Effector memory CD4-positive, alpha-beta T cell (primary cell): ENCODE data around the gene LURAP1L.
"Not testable (repeated sequence)": the region's sequence is repeated elsewhere in the genome, so short reads cannot be mapped to it uniquely, and the experiment has no call there.

Experiments used
- DNase-seq, 3 donors: peaks; one replicate each; pipeline ENCODE4 v3.0.0-alpha.2; 2020
- H3K27ac ChIP-seq: 2 replicates; pipeline ENCODE4 v1.7.0; 2013; ENCODE audit warnings: mild to moderate bottlenecking, low read length, moderate library complexity; ENCODE audit not compliant: insufficient read depth, poor library complexity, severe bottlenecking
- H3K27me3 ChIP-seq: replicated peaks from 2 replicates; pipeline ENCODE4 v1.7.0; 2013; ENCODE audit warnings: mild to moderate bottlenecking, low read length; ENCODE audit not compliant: insufficient read depth, control insufficient read depth, poor library complexity, severe bottlenecking
- H3K36me3 ChIP-seq: 2 replicates; pipeline ENCODE4 v1.7.0; 2013; ENCODE audit warnings: mild to moderate bottlenecking, low read length, moderate library complexity; ENCODE audit not compliant: control insufficient read depth, insufficient read depth
- H3K4me1 ChIP-seq: 2 replicates; pipeline ENCODE4 v1.7.0; 2013; ENCODE audit warnings: low read length, mild to moderate bottlenecking; ENCODE audit not compliant: control insufficient read depth, insufficient read depth, poor library complexity, severe bottlenecking
- H3K4me3 ChIP-seq: 2 replicates; pipeline ENCODE4 v1.7.0; 2013; ENCODE audit warnings: low read length, low read depth, mild to moderate bottlenecking; ENCODE audit not compliant: insufficient read depth, poor library complexity, severe bottlenecking
- H3K9me3 ChIP-seq: 2 replicates; pipeline ENCODE4 v1.7.0; 2013; ENCODE audit warnings: mild to moderate bottlenecking, low read length, moderate library complexity; ENCODE audit not compliant: control insufficient read depth

Gene LURAP1L

DNA sequence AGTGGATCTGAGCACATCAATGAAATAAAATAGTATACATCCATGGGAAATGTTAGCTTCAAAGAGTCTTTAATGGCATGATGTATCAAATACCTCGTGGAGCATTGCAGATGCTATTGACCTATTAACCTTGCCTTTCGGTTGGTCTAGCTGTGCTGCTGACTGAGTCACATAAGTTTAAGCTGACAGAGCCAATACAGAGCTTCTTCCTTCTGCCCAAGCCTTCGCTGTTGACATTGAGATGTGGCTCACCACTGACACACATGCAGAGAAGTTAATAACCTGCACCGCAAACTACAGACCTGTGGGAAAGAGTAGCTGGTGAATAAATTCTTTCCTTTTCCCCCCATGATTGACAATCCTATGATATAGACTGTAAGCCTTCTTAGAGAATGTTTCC, 78.2 kb downstream of the LURAP1L start:
- Histone ChIP-seq H3K36me3 (no peaks in the 10 kb centered on the region), H3K4me3 (no peak overlapping the region), H3K4me1 (no peaks in the 10 kb centered on the region), H3K9me3 (no peaks in the 10 kb centered on the region), H3K27ac (no peak overlapping the region), H3K27me3 (no peaks in the 10 kb centered on the region)
- DNase-seq: no peak

- H3K4me3 ChIP-seq: no peak overlapping the region
- no peaks in the 10 kb centered on the region for H3K4me1 ChIP-seq
- H3K9me3 ChIP-seq: no peaks in the 10 kb centered on the region
- H3K36me3 ChIP-seq: no peaks in the 10 kb centered on the region
- H3K27ac ChIP-seq: no peak overlapping the region
- H3K27me3 ChIP-seq: no peaks in the 10 kb centered on the region
- no peak for DNase-seq
These were observed 79.4 kb downstream of the LURAP1L start for GRCh38 chr9:12854221-12854620.

DNA sequence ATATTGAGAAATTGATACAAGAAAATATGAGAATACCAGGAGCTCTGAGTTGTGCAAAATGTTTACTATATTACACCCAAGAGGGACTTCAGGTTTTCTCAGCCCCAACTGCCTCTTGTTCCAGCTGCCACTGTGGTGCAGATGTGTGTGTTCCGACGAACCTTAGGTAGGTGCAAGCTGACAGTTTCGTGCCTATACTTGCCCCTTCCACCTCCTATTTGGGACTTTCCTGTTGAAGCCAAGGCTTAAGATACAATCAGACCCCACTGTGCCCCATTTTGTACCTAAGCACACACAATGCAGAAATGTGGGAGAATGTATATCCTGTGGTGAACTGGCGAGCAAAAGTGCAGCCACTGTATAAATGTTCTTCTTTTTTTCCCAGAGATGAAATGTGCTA, 80.2 kb downstream of the LURAP1L start:
- H3K4me3 ChIP-seq: no peak overlapping the region

DNA sequence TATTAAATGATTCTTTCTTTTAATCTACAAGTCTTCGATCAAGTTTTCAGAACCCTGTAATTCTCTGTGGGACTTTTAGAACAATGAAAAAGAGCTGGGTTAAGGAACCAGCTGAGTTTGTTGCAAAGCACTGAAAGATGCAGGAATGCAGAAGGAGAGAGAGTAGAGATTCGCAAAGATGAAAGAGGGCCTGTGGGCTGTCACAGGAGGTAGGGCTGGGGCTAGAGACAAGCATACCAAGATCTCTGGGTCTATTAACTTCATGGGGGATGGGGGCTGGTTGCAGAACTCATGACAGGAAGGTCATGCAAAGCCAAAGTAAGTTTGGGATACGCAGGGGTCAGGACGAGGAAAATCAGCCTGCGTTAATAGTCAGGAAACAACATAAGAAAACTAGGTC, 81.8 kb downstream of the LURAP1L start:
- no peak overlapping the region for H3K4me3 ChIP-seq
- H3K9me3 ChIP-seq: no peaks in the 10 kb centered on the region
- no peak overlapping the region for H3K27ac ChIP-seq
- H3K36me3 ChIP-seq: no peaks in the 10 kb centered on the region
- no peaks in the 10 kb centered on the region for H3K4me1 ChIP-seq
- no peaks in the 10 kb centered on the region for H3K27me3 ChIP-seq
- DNase-seq: no peak

More for the DNA sequence above, 80.2 kb downstream of the LURAP1L start:
- H3K27me3 ChIP-seq: no peaks in the 10 kb centered on the region
- H3K27ac ChIP-seq: no peak overlapping the region
- H3K4me1 ChIP-seq: no peaks in the 10 kb centered on the region
- DNase-seq: no peak
- no peaks in the 10 kb centered on the region for H3K9me3 ChIP-seq
- H3K36me3 ChIP-seq: no peaks in the 10 kb centered on the region

DNA sequence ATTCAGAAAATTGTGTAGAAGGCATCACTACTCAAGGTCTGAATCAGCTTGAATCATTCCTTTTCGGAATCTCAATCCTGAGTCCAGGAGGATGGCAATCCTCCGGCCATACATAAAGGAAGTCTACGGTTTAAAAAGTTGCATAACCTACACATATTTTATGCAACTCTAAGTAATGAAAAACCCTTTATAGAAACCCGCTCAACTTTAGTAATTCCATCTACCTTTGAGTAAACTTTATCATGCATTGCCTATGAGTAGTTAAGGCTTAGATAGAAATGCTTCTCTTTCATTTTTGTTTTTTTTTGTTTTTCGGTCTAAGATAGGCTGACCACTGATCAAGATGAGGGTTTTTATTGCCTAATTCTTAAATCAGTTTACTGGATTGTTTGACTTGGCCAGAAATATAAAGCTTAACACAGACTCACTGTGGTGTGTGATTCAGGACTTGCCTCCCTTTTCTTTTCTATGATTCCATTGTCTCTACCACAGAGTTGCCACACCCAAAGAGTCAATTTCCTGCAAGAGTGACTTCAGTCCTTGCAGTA, 85.0 kb downstream of the LURAP1L start:
- no peak overlapping the region for H3K4me3 ChIP-seq
- H3K27ac ChIP-seq: no peak overlapping the region
- no peaks in the 10 kb centered on the region for H3K4me1 ChIP-seq
- peaks cover 4% of the 10 kb centered on the region for H3K9me3 ChIP-seq
- H3K36me3 ChIP-seq: no peaks in the 10 kb centered on the region
- no peak for DNase-seq
- no peaks in the 10 kb centered on the region for H3K27me3 ChIP-seq

DNA sequence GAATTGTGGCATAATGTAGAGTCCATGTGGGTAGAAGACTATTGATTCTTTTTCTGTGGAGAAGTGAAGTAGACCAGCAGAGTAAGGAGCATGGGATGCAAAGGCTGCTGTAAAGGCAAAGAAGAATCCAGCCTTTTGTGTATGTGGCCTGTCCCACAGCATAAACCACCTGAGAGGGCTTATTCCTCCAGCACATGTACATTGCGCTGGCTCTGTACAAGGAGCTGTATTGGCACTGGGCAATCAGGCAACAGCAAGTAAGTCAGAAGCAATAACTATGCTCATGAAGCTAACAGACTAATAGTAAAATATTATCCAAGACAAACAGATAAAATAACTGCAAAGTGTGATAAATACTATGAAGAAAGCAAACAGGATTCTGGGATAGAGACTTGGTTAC, 86.2 kb downstream of the LURAP1L start:
- no peak overlapping the region for H3K27ac ChIP-seq
- peaks cover 4% of the 10 kb centered on the region for H3K9me3 ChIP-seq
- H3K36me3 ChIP-seq: no peaks in the 10 kb centered on the region
- no peak for DNase-seq
- no peak overlapping the region for H3K4me3 ChIP-seq
- no peaks in the 10 kb centered on the region for H3K27me3 ChIP-seq
- no peaks in the 10 kb centered on the region for H3K4me1 ChIP-seq

DNA sequence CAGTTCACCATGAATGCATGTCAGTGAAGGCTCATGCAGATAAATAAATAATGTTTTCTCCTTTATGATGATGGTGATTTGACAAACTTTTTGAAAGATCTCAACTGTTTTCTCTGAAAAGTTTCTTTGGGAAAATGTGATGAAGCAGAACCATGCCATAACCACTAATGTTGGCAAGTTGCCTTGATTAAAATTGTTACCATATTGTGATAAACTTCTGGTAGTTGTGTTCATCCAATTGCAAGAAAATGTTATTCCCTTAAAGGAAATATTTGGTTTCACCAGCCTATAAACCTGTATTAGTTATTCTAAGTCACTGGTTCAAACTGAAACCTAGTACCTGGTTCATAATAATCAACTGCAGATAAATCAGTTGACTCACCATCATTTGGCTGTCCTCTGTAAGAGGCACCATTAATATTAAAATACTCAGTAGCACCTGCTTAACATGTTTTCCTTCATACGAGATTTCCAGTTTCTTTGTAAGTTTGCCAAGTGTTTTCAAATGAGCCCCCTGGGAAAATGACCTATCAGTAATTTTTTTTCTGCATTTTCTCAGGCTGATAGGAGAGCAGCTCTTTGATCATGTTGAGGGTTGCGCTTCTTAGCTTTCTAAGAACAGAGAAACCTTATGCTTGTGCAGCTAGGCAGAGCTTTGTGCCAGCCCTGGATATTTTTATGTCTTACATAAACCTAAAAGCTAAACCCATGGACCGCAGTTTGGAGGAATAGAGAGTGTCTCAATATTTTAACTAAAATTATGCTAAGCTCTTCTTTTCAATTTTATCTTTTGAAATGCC, 88.0 kb downstream of the LURAP1L start:
- Histone ChIP-seq H3K9me3 (peaks cover 4% of the 10 kb centered on the region), H3K36me3 (no peaks in the 10 kb centered on the region), H3K27me3 (no peaks in the 10 kb centered on the region), H3K4me3 (no peak overlapping the region), H3K27ac (no peak overlapping the region), H3K4me1 (no peaks in the 10 kb centered on the region)
- DNase-seq: no peak

DNA sequence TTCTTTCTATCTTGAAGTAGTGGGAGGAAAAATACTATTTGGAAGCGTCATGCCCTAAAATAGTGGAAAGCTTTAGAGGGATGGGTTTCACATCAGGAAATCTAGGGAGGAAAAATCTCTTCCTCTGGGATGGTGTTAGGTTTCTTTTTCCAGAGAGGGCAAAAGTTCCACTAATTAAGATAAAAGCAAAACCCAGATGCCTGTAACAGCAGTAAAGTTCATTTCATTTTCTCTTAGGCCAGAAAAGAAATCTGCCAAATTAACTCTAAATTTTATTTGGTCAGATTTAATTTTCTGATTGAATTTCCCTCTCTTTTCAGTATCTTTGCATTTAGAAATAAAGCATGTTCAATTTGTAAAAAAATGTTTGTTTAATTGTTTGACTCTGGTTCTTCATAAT, 88.8 kb downstream of the LURAP1L start:
- DNase-seq: no peak
- Histone ChIP-seq H3K4me1 (no peaks in the 10 kb centered on the region), H3K9me3 (peaks cover 4% of the 10 kb centered on the region), H3K36me3 (no peaks in the 10 kb centered on the region), H3K4me3 (no peak overlapping the region), H3K27ac (no peak overlapping the region), H3K27me3 (no peaks in the 10 kb centered on the region)

DNA sequence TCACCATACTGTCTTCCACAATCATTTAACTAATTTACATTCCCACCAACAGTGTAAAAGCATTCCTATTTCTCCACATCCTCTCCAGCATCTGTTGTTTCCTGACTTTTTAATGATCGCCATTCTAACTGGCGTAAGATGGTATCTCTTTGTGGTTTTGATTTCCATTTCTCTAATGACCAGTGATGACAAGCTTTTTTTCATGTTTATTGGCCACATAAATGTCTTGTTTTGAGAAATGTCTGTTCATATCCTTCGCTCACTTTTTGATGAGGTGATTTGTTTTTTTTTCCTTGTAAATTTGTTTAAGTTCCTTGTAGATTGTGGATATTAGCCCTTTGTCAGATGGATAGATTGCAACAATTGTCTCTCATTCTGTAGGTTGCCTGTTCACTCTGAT, 90.6 kb downstream of the LURAP1L start:
- DNase-seq, H3K9me3 ChIP-seq, H3K27ac ChIP-seq, H3K36me3 ChIP-seq, H3K27me3 ChIP-seq, H3K4me1 ChIP-seq, H3K4me3 ChIP-seq: not testable (repeated sequence)
